ENCODE measurements around the gene RHOBTB3. TPM values are rescaled to one million over a fixed set of nuclear protein-coding genes. Genes with fewer than 3 reads are reported as not detected.

Gene RHOBTB3
- total RNA-seq, 3 donors from 2014 or later, result 82.8 to 205 (median 109) TPM

DNA sequence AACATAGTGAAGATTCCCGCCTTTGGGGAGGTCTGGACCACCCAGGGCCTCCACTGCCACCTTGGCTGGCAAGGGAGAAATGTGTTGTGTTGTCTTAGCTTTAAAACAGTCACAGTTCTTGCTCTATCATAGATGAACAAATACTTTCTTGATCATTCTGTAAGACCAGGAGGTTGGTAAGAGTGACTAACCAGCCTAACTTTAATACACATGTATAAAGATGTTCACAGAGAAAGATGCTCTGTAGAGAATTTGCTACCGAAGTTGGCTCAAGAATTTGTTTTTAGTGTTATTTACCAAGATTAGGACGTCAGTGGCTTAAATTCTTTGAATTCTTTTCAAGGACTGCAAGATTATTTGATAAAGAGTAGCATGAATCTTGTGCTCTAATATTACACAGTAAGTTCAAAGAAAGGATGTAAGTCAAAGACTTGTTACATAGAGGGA, 63.0 kb downstream of the RHOBTB3 start:
- intact Hi-C loops (cut with DNase I; ENCODE audit: low total_unique reads), result no loop called here
- DNase-seq (ENCODE audit: low spot score in 2 of 2), result no peak
- no peaks in the 10 kb centered on the region for H3K27me3 ChIP-seq
- TF ChIP-seq POLR2A (IDR thresholded peaks at IDR 0.05) (no peak), POLR2AphosphoS5 (IDR thresholded peaks at IDR 0.05) (no peak)
- TF ChIP-seq, protein P1, sequence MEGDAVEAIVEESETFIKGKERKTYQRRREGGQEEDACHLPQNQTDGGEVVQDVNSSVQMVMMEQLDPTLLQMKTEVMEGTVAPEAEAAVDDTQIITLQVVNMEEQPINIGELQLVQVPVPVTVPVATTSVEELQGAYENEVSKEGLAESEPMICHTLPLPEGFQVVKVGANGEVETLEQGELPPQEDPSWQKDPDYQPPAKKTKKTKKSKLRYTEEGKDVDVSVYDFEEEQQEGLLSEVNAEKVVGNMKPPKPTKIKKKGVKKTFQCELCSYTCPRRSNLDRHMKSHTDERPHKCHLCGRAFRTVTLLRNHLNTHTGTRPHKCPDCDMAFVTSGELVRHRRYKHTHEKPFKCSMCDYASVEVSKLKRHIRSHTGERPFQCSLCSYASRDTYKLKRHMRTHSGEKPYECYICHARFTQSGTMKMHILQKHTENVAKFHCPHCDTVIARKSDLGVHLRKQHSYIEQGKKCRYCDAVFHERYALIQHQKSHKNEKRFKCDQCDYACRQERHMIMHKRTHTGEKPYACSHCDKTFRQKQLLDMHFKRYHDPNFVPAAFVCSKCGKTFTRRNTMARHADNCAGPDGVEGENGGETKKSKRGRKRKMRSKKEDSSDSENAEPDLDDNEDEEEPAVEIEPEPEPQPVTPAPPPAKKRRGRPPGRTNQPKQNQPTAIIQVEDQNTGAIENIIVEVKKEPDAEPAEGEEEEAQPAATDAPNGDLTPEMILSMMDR (IDR thresholded peaks at IDR 0.05), result no peak
- no peaks in the 10 kb centered on the region for H3K9me3 ChIP-seq
- no peaks in the 10 kb centered on the region for H3K4me1 ChIP-seq
- no peaks in the 10 kb centered on the region for H3K36me3 ChIP-seq
- no peak overlapping the region for H3K27ac ChIP-seq
- H3K4me3 ChIP-seq, result no peak overlapping the region

DNA sequence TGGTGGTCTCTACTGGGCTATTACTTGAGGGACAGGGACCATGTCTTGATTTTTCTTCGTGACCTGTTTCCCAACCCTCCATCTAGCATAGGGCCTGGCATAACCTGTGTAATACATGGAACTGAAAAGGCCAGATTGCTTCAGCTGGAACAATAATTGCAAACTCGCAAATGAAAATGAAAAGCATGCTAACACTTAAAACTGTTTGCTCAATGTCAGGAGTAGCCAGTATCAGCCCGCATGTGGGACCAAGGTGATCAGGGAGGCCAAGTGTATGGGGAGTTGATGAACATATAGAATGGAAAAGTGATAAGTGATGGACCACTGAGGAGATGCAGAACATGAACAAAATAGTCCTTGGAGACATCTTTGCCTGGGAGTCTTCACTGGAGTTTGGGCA, 66.2 kb downstream of the RHOBTB3 start:
- TF ChIP-seq POLR2A (IDR thresholded peaks at IDR 0.05) (no peak), POLR2AphosphoS5 (IDR thresholded peaks at IDR 0.05) (no peak)
- TF ChIP-seq, protein P1 (IDR thresholded peaks at IDR 0.05), result no peak
- no peaks in the 10 kb centered on the region for H3K27me3 ChIP-seq
- DNase-seq (ENCODE audit: low spot score in 2 of 2), result no peak
- H3K4me1 ChIP-seq, result no peaks in the 10 kb centered on the region
- H3K36me3 ChIP-seq, result no peaks in the 10 kb centered on the region
- H3K27ac ChIP-seq, result no peak overlapping the region
- no peak overlapping the region for H3K4me3 ChIP-seq
- intact Hi-C loops (cut with DNase I; ENCODE audit: low total_unique reads), result no loop called here
- no peaks in the 10 kb centered on the region for H3K9me3 ChIP-seq

DNA sequence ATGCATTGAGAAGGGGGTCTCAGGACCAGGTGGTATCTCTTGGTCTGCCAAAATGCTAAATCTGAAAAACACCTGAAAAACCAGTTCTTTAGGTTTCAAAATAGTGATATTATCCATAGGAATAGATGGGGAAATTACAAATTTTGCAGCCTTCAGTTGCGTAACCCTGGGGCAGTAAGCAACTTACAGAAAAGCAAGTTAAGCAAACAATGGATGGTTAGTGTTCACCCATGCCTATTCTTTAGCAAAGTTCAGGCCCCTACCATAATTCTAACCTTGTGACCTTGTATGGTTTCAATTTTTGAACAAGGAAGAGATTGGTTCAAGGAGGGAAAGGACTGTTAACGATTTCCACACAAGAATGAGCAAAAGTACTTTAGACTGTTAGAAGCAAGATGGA, 66.9 kb downstream of the RHOBTB3 start:
- H3K27me3 ChIP-seq, result no peaks in the 10 kb centered on the region
- H3K9me3 ChIP-seq, result no peaks in the 10 kb centered on the region
- intact Hi-C loops (cut with DNase I; ENCODE audit: low total_unique reads), result no loop called here
- no peak for DNase-seq (ENCODE audit: low spot score in 2 of 2)
- no peak for TF ChIP-seq POLR2A (IDR thresholded peaks at IDR 0.05)
- no peak for TF ChIP-seq POLR2AphosphoS5 (IDR thresholded peaks at IDR 0.05)
- TF ChIP-seq, protein P1 (IDR thresholded peaks at IDR 0.05), result no peak
- no peak overlapping the region for H3K4me3 ChIP-seq
- H3K27ac ChIP-seq, result no peak overlapping the region
- no peaks in the 10 kb centered on the region for H3K4me1 ChIP-seq
- no peaks in the 10 kb centered on the region for H3K36me3 ChIP-seq

GRCh38 chr5:95798545-95798944, 67.4 kb downstream of the RHOBTB3 start:
- H3K4me1 ChIP-seq, result no peaks in the 10 kb centered on the region
- no peaks in the 10 kb centered on the region for H3K27me3 ChIP-seq
- H3K36me3 ChIP-seq, result no peaks in the 10 kb centered on the region
- no peaks in the 10 kb centered on the region for H3K9me3 ChIP-seq
- no peak for DNase-seq (ENCODE audit: low spot score in 2 of 2)
- no peak overlapping the region for H3K4me3 ChIP-seq
- H3K27ac ChIP-seq, result no peak overlapping the region
- intact Hi-C loops (cut with DNase I; ENCODE audit: low total_unique reads), result no loop called here
- TF ChIP-seq POLR2AphosphoS5 (IDR thresholded peaks at IDR 0.05) (no peak), POLR2A (IDR thresholded peaks at IDR 0.05) (no peak)
- TF ChIP-seq, protein P1 (IDR thresholded peaks at IDR 0.05), result no peak

DNA sequence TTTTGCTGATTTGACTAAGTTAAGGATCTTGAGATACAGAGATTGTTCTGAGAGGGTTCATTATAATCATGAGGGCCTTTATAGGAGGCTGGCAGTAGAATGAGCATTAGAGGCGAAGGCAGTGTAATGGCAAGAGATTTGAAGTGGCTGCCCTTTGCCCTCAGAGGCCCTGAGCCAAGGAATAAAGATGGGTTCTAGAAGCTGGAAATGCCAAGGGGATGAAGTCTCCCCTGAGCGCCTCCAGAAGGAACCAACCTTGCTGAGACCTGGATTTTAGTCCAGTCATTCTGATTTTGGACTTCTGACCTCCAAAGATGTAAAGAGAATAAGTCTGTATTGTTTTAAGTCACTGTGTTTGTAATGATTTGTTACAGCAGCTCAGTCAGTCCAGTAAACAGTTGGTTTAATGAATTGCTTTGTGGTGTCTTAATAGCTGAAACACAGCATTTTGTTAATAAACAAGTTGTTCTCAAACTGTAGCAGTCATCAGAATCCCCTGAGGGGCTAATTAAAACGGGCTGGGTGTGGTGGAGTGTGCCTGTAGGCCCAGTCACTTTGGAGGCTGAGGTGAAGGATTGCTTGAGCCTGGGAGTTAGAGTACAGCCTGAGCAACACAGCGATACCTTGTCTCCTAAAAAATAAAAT, 68.2 kb downstream of the RHOBTB3 start:
- intact Hi-C loops (cut with DNase I; ENCODE audit: low total_unique reads), result no loop called here

More for the DNA sequence above, 68.2 kb downstream of the RHOBTB3 start:
- H3K27me3 ChIP-seq, result no peaks in the 10 kb centered on the region
- no peaks in the 10 kb centered on the region for H3K9me3 ChIP-seq
- H3K4me1 ChIP-seq, result no peaks in the 10 kb centered on the region
- H3K36me3 ChIP-seq, result no peaks in the 10 kb centered on the region
- no peak for DNase-seq (ENCODE audit: low spot score in 2 of 2)
- H3K4me3 ChIP-seq, result no peak overlapping the region
- H3K27ac ChIP-seq, result no peak overlapping the region
- TF ChIP-seq POLR2A (IDR thresholded peaks at IDR 0.05) (no peak), POLR2AphosphoS5 (IDR thresholded peaks at IDR 0.05) (no peak)
- TF ChIP-seq, protein P1 (IDR thresholded peaks at IDR 0.05), result no peak

Measured in breast epithelium (tissue), 4 donors.